ENCODE data around the gene MAPKBP1.

- TF ChIP-seq CTCF (IDR thresholded peaks at IDR 0.05) (no peak), POLR2A (IDR thresholded peaks at IDR 0.05) (no peak)
Measured at GRCh38 chr15:41874736-41875135, 100.5 kb downstream of the MAPKBP1 start.

All from right lobe of liver (tissue), 4 donors.